NCI-H1105 (cell line): ENCODE results near the gene DNER.

ENCODE experiments used
- DNase-seq: peaks from one replicate; lab custom pipeline; 2025; lab: John Stamatoyannopoulos, UW

DNER gene

DNA sequence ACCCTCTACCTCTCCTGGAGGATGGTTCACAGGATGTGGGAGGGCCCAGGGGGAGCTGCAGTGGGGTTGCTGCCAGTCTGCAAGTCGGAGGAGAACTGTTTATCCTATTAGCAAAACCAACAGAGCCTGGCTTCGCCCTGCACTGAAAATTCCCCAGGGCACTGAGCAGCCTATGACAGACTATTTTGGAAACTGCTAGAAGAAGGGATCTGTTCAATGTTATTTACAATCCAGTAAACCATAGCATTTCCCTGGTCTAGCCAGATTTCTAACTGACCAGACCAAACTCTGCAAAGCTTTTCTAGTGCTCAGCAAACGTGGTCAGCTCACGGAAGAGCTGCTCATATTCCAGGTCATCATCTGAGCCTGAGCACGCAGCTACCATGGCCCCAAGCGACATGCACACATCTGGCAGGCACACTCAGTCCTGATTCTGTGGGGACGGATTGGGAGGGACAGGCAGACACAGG is 378.4 kb downstream of the DNER start:
- DNase-seq: no peak

- no peak for DNase-seq
Measured at GRCh38 chr2:229335330-229335729, 379.0 kb downstream of the DNER start.

DNA sequence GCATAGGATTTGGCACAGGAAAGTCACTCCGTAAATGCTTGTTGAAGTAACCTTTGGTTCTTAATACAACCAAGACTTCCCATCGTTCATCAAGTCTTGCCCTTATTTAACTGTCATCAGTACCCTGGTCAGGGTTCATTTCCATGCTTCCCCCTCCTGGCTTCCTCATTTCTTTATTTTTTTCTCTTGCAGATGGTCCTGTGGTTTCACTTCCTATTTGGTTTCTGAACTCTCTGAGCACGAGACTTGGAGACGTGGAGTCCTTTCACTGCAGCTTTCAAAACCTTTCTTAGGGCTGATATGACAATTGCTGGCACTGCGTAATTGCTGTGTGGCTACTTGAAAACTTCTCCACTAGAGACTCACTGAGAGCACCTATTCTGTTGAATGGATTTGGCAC is 383.4 kb downstream of the DNER start:
- no peak for DNase-seq

DNA sequence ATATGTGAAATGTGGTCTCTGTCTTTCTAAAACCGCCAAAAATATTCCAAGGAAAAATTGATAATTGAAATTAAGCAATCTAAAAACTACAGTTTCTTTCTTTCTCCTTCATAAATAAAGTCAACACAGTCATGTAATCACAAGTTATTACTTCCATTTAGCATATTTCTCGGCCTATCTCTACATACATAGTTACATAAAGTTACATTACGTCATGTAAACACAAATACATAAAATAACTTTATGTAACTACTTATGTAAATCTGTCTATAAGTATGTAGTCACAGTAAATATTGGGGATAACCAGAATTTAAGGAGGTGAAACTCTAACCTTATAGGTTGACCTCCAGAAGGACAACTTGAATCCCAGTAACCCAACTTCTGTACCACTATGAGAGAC is 394.8 kb downstream of the DNER start:
- DNase-seq: no peak

- DNase-seq: no peak
Measured at GRCh38 chr2:229314117-229314516, 400.2 kb downstream of the DNER start.

GRCh38 chr2:229313591-229313990 is 400.8 kb downstream of the DNER start:
- no peak for DNase-seq
